Esophagus squamous epithelium (tissue), 4 donors: Measurements from ENCODE around the gene GALNT2.

ENCODE experiments used
- POLR2A ChIP-seq, 4 donors: fragments of 450-650 bp; IDR thresholded peaks; one replicate each; pipeline ENCODE4 v1.6.1; 2017; ENCODE audit warnings: antibody characterized with exemption in 4 of 4, mild to moderate bottlenecking in 4 of 4, moderate library complexity in 3 of 4
- TF ChIP-seq, protein P1 (sequence below), 6 experiments: fragments of 450-650 bp in 4 of 6; fragments of 200-600 bp in 2 of 6; sonication (generic) in 2 of 6; IDR thresholded peaks; one replicate each; pipeline ENCODE4 v1.5.1; 2016 to 2019; ENCODE audit warnings: antibody characterized with exemption in 6 of 6, mild to moderate bottlenecking in 4 of 6, moderate library complexity in 4 of 6

- TF ChIP-seq POLR2A (IDR thresholded peaks at IDR 0.05), result no peak
- TF ChIP-seq, protein P1, sequence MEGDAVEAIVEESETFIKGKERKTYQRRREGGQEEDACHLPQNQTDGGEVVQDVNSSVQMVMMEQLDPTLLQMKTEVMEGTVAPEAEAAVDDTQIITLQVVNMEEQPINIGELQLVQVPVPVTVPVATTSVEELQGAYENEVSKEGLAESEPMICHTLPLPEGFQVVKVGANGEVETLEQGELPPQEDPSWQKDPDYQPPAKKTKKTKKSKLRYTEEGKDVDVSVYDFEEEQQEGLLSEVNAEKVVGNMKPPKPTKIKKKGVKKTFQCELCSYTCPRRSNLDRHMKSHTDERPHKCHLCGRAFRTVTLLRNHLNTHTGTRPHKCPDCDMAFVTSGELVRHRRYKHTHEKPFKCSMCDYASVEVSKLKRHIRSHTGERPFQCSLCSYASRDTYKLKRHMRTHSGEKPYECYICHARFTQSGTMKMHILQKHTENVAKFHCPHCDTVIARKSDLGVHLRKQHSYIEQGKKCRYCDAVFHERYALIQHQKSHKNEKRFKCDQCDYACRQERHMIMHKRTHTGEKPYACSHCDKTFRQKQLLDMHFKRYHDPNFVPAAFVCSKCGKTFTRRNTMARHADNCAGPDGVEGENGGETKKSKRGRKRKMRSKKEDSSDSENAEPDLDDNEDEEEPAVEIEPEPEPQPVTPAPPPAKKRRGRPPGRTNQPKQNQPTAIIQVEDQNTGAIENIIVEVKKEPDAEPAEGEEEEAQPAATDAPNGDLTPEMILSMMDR (IDR thresholded peaks at IDR 0.05), result no peak
Measured at GRCh38 chr1:230068621-230068873, 1.5 kb downstream of the GALNT2 start.
